MM.1S (cell line): ENCODE results near the gene KCNQ1.

Source experiments
- EZH2 ChIP-seq: fragments of 300-600 bp; sonication (generic); optimal IDR thresholded peaks from 2 replicates; pipeline ENCODE3; 2017; ENCODE audit warnings: low read depth, mild to moderate bottlenecking, antibody characterized with exemption, low read length, mixed read lengths
- EZH2phosphoT487 ChIP-seq: fragments of 300-600 bp; sonication (generic); IDR thresholded peaks from 2 replicates; pipeline ENCODE4 v1.6.1; 2018; ENCODE audit warnings: antibody characterized with exemption, low read length

- TF ChIP-seq EZH2phosphoT487 = no peak
- no peak for TF ChIP-seq EZH2
These were observed 371.1 kb downstream of the KCNQ1 start for GRCh38 chr11:2815762-2816496.
